ENCODE results near the gene TCF3.
A peak's percentile ranks its signal among the peaks of the same experiment; 100 is the strongest.

Gene TCF3

GRCh38 chr19:1629256-1629808, 23.1 kb downstream of the TCF3 start:
- no peak for DNase-seq

- DNase-seq = no peak
These were observed 25.2 kb downstream of the TCF3 start for GRCh38 chr19:1627194-1627593.

- DNase-seq = no peak
These were observed 25.9 kb downstream of the TCF3 start for GRCh38 chr19:1626417-1627010.

- DNase-seq = peak; percentile 71
These were observed 28.0 kb downstream of the TCF3 start for GRCh38 chr19:1624458-1624857.

- DNase-seq = no peak
These were observed 29.9 kb downstream of the TCF3 start for GRCh38 chr19:1622541-1622940.

GRCh38 chr19:1622007-1622406, 30.4 kb downstream of the TCF3 start:
- DNase-seq = no peak

GRCh38 chr19:1621574-1621973, 30.8 kb downstream of the TCF3 start:
- DNase-seq = no peak

- no peak for DNase-seq
These were observed 31.4 kb downstream of the TCF3 start for GRCh38 chr19:1621021-1621420.

GRCh38 chr19:1620502-1620901, 31.9 kb downstream of the TCF3 start:
- DNase-seq = no peak

- no peak for DNase-seq
These were observed 32.7 kb downstream of the TCF3 start for GRCh38 chr19:1619703-1620102.

GRCh38 chr19:1619094-1619439, 33.3 kb downstream of the TCF3 start:
- no peak for DNase-seq

GRCh38 chr19:1618157-1619093, 34.0 kb downstream of the TCF3 start:
- DNase-seq = no peak

- DNase-seq = no peak
These were observed 35.5 kb downstream of the TCF3 start for GRCh38 chr19:1616875-1617274.

- DNase-seq = no peak
These were observed 36.0 kb downstream of the TCF3 start for GRCh38 chr19:1616396-1616795.

GRCh38 chr19:1615156-1615765, 37.2 kb downstream of the TCF3 start:
- no peak for DNase-seq

GRCh38 chr19:1613808-1614570, 38.4 kb downstream of the TCF3 start:
- no peak for DNase-seq

GRCh38 chr19:1613146-1613545, 39.3 kb downstream of the TCF3 start:
- DNase-seq = no peak

- DNase-seq = no peak
These were observed 40.0 kb downstream of the TCF3 start for GRCh38 chr19:1612114-1613086.

GRCh38 chr19:1611353-1611752, 41.1 kb downstream of the TCF3 start:
- DNase-seq = no peak

GRCh38 chr19:1610579-1610978, 41.8 kb downstream of the TCF3 start:
- no peak for DNase-seq

GRCh38 chr19:1609680-1610474, 42.5 kb downstream of the TCF3 start:
- DNase-seq = no peak
